Loucy (cell line): ENCODE measurements around the gene CCDC51.

ENCODE experiments used
- EZH2phosphoT487 ChIP-seq: fragments of 200-600 bp; IDR thresholded peaks from 2 replicates; pipeline ENCODE4 v1.6.1; 2018; ENCODE audit warnings: antibody characterized with exemption, mild to moderate bottlenecking, moderate library complexity, borderline replicate concordance
- TF ChIP-seq, protein P1 (sequence below): fragments of 200-600 bp; sonication (generic); conservative IDR thresholded peaks from 2 replicates; pipeline ENCODE4 v1.5.1; 2014; ENCODE audit warnings: mild to moderate bottlenecking, antibody characterized with exemption, low read length

DNA sequence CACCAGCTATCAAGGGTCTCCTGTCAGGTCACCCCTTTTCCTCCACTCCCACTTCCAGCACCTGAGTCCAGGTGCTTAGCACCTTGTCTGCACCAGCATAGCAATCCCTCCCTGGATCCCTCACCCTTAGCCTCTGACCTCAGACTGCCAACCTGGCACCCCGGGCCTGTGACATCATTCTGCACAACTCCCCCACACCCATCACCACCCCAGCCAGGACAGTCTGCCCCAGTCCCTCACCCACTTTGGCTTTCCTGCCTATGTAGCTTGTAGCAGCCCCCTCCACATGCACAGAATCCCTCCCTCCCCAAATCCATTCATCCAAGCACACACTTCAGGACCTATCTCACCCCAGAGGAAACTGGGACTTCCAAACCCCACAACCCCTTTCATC, 9.2 kb downstream of the CCDC51 start:
- TF ChIP-seq, protein P1, sequence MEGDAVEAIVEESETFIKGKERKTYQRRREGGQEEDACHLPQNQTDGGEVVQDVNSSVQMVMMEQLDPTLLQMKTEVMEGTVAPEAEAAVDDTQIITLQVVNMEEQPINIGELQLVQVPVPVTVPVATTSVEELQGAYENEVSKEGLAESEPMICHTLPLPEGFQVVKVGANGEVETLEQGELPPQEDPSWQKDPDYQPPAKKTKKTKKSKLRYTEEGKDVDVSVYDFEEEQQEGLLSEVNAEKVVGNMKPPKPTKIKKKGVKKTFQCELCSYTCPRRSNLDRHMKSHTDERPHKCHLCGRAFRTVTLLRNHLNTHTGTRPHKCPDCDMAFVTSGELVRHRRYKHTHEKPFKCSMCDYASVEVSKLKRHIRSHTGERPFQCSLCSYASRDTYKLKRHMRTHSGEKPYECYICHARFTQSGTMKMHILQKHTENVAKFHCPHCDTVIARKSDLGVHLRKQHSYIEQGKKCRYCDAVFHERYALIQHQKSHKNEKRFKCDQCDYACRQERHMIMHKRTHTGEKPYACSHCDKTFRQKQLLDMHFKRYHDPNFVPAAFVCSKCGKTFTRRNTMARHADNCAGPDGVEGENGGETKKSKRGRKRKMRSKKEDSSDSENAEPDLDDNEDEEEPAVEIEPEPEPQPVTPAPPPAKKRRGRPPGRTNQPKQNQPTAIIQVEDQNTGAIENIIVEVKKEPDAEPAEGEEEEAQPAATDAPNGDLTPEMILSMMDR = no peak
- TF ChIP-seq EZH2phosphoT487 = no peak
